Ascending aorta (tissue), 2 donors: ENCODE results near the gene TCEA3. TPM values are rescaled to one million over a fixed set of nuclear protein-coding genes. Genes with fewer than 3 reads are reported as not detected.

ENCODE experiments used
- DNase-seq, 2 donors: peaks; one replicate each; pipeline ENCODE4 v3.0.0-alpha.2; 2019; ENCODE audit warnings: low spot score in 2 of 2
- H3K27ac ChIP-seq, 2 donors: fragments of 200-600 bp; sonication (generic); one replicate each; pipeline ENCODE4 v1.5.1; 2016 to 2017; ENCODE audit warnings: mild to moderate bottlenecking in 1 of 2
- H3K27me3 ChIP-seq: fragments of 200-600 bp; sonication (generic); one replicate; pipeline ENCODE4 v1.5.1; 2017
- H3K36me3 ChIP-seq, 2 donors: fragments of 200-600 bp; sonication (generic); one replicate each; pipeline ENCODE4 v1.5.1; 2016
- H3K4me1 ChIP-seq, 2 donors: fragments of 200-600 bp; sonication (generic); one replicate each; pipeline ENCODE4 v1.5.1; 2016 to 2017; ENCODE audit warnings: mild to moderate bottlenecking in 1 of 2
- H3K4me3 ChIP-seq, 2 donors: fragments of 200-600 bp; sonication (generic); one replicate each; pipeline ENCODE4 v1.5.1; 2016 to 2017; ENCODE audit warnings: mild to moderate bottlenecking in 1 of 2
- H3K9me3 ChIP-seq, 2 donors: fragments of 200-600 bp; sonication (generic); one replicate each; pipeline ENCODE4 v1.5.1; 2016
- intact Hi-C: fragments of 100-400 bp; cut with DNase I; formaldehyde crosslinking; loops from one replicate; pipeline ENCODE4 v1.15.1; 2023
- total RNA-seq: library from RNA; depleted of rRNA; stranded (reverse); fragments of >200 nt; gene quantifications from one replicate; pipeline ENCODE4 v1.1.0, GENCODE V29; 2016
- TF ChIP-seq, protein P1 (sequence below), 3 experiments: fragments of 200-600 bp in 2 of 3; fragments of 450-650 bp in 1 of 3; sonication (generic) in 2 of 3; IDR thresholded peaks; one replicate each; pipeline ENCODE4 v1.5.1; 2016 to 2019; ENCODE audit warnings: antibody characterized with exemption in 3 of 3, mild to moderate bottlenecking in 1 of 3, moderate library complexity in 1 of 3

Gene TCEA3
- total RNA-seq, 1 donor from 2014 or later: 11.3 TPM

DNA sequence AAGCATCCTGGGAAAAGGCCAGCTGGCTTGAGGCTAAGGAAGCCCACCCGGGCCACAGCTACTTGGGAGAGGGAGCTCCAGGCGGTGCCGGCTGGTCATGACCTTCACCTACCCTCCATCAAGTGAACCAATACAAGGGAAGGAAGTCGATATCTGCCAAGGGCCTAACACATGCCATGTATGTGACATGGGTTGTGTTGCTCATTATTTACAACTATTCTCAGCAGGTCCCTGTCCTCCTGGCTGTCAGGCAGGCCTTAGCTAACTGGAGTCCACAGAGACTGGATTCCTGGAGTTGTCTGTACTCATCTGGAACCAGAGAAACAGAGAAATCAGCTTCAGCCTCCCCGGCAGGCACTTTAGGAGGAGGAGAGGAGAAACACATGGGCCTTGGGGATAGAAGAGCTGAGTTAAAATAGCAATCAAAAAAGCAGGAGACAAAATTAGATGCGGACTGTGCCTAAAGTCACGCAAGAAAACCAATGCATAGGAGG, 15.7 kb downstream of the TCEA3 start:
- H3K27ac ChIP-seq: peak overlapping the region in 1 of 2 donors; percentile 48
- no peak overlapping the region for H3K4me3 ChIP-seq
- H3K9me3 ChIP-seq: no peaks in the 10 kb centered on the region
- intact Hi-C loops: no loop called here
- peaks cover 3 to 22% of the 10 kb centered on the region in 2 donors for H3K4me1 ChIP-seq
- TF ChIP-seq, protein P1, sequence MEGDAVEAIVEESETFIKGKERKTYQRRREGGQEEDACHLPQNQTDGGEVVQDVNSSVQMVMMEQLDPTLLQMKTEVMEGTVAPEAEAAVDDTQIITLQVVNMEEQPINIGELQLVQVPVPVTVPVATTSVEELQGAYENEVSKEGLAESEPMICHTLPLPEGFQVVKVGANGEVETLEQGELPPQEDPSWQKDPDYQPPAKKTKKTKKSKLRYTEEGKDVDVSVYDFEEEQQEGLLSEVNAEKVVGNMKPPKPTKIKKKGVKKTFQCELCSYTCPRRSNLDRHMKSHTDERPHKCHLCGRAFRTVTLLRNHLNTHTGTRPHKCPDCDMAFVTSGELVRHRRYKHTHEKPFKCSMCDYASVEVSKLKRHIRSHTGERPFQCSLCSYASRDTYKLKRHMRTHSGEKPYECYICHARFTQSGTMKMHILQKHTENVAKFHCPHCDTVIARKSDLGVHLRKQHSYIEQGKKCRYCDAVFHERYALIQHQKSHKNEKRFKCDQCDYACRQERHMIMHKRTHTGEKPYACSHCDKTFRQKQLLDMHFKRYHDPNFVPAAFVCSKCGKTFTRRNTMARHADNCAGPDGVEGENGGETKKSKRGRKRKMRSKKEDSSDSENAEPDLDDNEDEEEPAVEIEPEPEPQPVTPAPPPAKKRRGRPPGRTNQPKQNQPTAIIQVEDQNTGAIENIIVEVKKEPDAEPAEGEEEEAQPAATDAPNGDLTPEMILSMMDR (IDR thresholded peaks at IDR 0.05): no peak
- H3K27me3 ChIP-seq: no peaks in the 10 kb centered on the region
- peaks cover 7 to 12% of the 10 kb centered on the region in 2 donors for H3K36me3 ChIP-seq
- DNase-seq: no peak

DNA sequence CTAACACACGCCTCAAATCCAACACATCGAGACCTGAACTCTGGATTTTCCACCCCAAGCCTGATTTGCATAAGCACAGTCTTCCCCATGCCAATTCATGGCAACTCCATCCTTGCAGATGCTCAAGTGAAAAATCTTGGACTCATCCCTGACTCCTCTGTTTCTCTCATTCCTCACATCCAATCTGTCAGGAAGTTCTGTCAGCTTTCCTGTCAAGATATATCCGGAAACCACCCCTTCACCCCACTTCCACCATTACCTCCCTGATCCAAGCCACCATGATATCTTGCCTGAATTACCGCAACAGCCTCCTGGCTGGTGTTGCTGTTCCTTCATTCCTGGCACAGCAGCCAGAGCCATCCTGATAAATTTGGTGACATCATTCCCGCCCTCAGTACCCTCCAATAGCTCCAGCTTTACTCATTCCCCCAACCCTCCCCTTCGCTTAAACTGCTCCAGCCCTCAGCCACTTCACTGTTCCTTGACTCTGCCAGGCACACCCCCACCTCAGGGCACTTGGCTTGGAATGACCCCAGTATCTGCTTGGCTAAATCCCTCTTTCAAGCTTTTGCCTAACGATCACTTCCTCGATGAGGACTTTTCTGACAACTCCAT, 17.4 kb downstream of the TCEA3 start:
- Histone ChIP-seq H3K36me3 (peaks cover 7 to 12% of the 10 kb centered on the region in 2 donors), H3K27me3 (no peaks in the 10 kb centered on the region), H3K4me1 (peaks cover 3 to 28% of the 10 kb centered on the region in 2 donors), H3K27ac (peak overlapping the region; percentile 20 to 29), H3K9me3 (no peaks in the 10 kb centered on the region), H3K4me3 (no peak overlapping the region)
- intact Hi-C loops: no loop called here
- TF ChIP-seq, protein P1 (IDR thresholded peaks at IDR 0.05): no peak
- no peak for DNase-seq

DNA sequence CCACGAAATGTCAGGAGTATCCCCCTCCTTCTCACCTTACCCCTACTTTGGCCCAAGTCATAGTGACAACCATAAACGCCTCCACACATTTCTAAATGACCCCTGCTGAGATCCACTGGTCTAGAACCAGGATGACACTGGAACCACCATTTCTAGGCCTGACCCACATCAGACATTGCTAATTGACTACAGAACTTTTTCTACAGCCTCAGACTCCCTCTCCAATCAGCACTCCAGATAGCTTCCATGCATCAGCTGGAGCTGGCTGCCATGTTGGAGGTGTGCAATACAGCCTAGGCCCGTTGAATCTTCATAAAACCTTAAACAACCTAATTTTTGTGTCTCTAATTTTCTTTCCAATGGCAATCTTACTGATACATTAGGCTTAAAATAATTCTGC, 18.6 kb downstream of the TCEA3 start:
- peaks cover 7 to 12% of the 10 kb centered on the region in 2 donors for H3K36me3 ChIP-seq
- no peaks in the 10 kb centered on the region for H3K9me3 ChIP-seq
- no peak for DNase-seq
- intact Hi-C loops: no loop called here
- no peak overlapping the region for H3K27ac ChIP-seq
- no peaks in the 10 kb centered on the region for H3K27me3 ChIP-seq
- TF ChIP-seq, protein P1 (IDR thresholded peaks at IDR 0.05): no peak
- H3K4me1 ChIP-seq: peaks cover 3 to 16% of the 10 kb centered on the region in 2 donors
- no peak overlapping the region for H3K4me3 ChIP-seq

DNA sequence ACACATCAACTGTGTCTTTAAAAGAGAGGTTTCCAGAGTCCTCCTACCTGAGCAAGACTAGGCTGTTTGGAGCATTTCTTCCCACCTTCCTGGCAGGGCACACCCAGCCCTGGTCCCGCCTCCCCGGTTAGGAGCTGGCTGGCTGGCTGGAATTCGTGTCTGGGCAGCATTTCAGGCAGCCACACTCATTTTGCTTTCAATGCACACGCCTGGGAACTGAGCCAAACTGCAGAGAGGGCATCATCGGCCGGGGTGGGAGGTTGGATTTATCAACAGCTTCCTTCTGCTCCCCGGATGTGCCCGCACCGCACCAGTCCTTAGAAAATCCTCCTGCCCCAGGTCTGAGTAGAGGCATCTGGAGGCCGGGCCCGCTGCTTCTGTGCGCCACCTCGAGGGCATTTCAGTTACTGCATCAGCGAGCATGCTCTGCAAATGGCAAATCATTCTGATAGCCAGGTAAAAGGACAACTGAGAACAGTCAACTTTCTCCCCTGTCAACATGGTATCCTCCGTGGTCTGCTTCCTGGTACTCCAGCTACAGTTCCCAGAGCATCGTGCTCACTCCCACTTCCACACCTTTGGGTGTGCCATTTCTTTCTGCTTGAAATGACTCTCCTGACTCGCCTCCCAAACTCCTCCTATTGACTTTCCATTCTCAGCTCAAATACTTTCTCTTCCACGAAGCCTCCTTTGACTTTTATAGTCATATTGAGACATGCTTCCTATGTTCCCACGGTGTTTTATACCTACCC, 20.6 kb downstream of the TCEA3 start:
- H3K4me3 ChIP-seq: peak overlapping the region in 1 of 2 donors; percentile 39
- H3K27me3 ChIP-seq: no peaks in the 10 kb centered on the region
- no peaks in the 10 kb centered on the region for H3K9me3 ChIP-seq
- TF ChIP-seq, protein P1 (IDR thresholded peaks at IDR 0.05): peak; percentile 88 to 98 (median 98)
- H3K4me1 ChIP-seq: peaks cover 3 to 16% of the 10 kb centered on the region in 2 donors
- peaks cover 7 to 15% of the 10 kb centered on the region in 2 donors for H3K36me3 ChIP-seq
- peak overlapping the region; percentile 47 to 68 for H3K27ac ChIP-seq
- peak; percentile 53 to 92 for DNase-seq
- intact Hi-C loops: loop anchor here (1.0 to 2.0 kb wide), 2 partner anchors 35 to 60 kb away; partner anchors contain the start of genes HNRNPR and ZNF436

DNA sequence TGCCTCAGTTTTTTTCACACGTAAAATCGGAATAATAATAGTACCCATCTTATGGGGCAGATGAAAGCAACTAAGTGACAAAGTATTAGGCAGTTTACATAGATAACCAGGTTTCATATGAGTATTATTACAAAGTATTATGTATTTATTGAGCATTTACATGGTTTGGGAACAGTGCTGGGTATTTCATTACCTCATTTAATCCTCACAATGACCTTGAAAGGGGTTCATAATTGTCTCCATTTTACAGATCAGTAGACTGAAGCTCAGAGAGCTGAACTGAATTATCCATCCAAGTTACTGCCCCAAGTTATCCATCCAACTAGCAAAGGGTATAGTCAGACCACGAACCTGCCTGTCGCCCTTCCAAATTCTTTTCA, 21.2 kb downstream of the TCEA3 start:
- H3K4me3 ChIP-seq: no peak overlapping the region

More for the DNA sequence above, 21.2 kb downstream of the TCEA3 start:
- Histone ChIP-seq H3K9me3 (no peaks in the 10 kb centered on the region), H3K27me3 (no peaks in the 10 kb centered on the region), H3K36me3 (peaks cover 3 to 12% of the 10 kb centered on the region in 2 donors), H3K4me1 (peaks cover 3 to 16% of the 10 kb centered on the region in 2 donors), H3K27ac (peak overlapping the region; percentile 47 to 68)
- intact Hi-C loops: loop anchor here (2.0 kb wide), 1 partner anchor 35 kb away; the partner anchor contains the start of gene ZNF436
- no peak for DNase-seq
- TF ChIP-seq, protein P1 (IDR thresholded peaks at IDR 0.05): no peak
